Measurements from ENCODE around the gene DHX34. TPM values are rescaled to one million over a fixed set of nuclear protein-coding genes. Genes with fewer than 3 reads are reported as not detected.

The DHX34 gene
- total RNA-seq, 1 experiment from 2014 or later = 38.2 TPM

DNA sequence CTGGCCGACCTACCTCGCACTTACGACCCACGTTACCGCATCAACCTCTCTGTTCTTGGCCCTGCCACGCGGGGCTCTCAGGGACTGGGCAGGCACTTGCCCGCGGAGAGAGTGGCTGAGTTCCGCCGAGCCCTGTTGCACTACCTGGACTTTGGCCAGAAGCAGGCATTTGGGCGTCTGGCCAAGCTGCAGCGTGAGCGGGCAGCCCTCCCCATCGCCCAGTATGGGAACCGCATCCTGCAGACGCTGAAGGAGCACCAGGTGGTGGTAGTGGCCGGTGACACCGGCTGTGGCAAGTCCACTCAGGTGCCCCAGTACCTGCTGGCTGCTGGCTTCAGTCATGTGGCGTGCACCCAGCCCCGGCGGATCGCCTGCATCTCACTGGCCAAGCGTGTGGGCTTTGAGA, 4.2 kb downstream of the DHX34 start:
- H3K27ac ChIP-seq (ENCODE audit: insufficient read length, low read depth, low read length) = no peak overlapping the region
- H4K8ac ChIP-seq (replicated peaks; ENCODE audit: insufficient read length, low read depth, low read length) = no peak overlapping the region
- H3K79me2 ChIP-seq (ENCODE audit: insufficient read depth, low read length) = peaks cover 9% of the 10 kb centered on the region; the same call in 1 of the 2 replicates
- H2BK5ac ChIP-seq (ENCODE audit: insufficient read length, low read length) = no peak overlapping the region
- H4K5ac ChIP-seq (ENCODE audit: insufficient read length, low read depth, low read length) = no peak overlapping the region
- Mint-ChIP-seq H3K27ac (no peak overlapping the region; a peak in 1 of 7 replicates), H3K4me3 (no peak overlapping the region), H3K4me1 (peaks cover 26 to 31% of the 10 kb centered on the region in 2 experiments), H3K36me3 (ENCODE audit: insufficient read depth in 1 of 3, low read depth in 3 of 3) (peaks cover 61 to 85% (median 80%) of the 10 kb centered on the region in 3 experiments), H3K9me3 (peaks cover 0 to 3% of the 10 kb centered on the region in 2 experiments; a peak in 3 of 5 replicates), H3K27me3 (ENCODE audit: low read depth) (peaks cover 6% of the 10 kb centered on the region)
- no peaks in the 10 kb centered on the region for H3K9me3 ChIP-seq (ENCODE audit: control insufficient read depth, low read depth, low read length)
- H2BK15ac ChIP-seq (ENCODE audit: low read depth, low read length) = no peak overlapping the region
- no peak overlapping the region for H3T11ph ChIP-seq (ENCODE audit: low read length)
- H4K91ac ChIP-seq (ENCODE audit: insufficient read length, low read depth, low read length) = no peak overlapping the region
- no peak overlapping the region for H2BK120ac ChIP-seq (ENCODE audit: low read depth, low read length, poor library complexity, severe bottlenecking)
- no peak overlapping the region for H3K4me2 ChIP-seq (ENCODE audit: insufficient read depth, insufficient read length, low read length)
- no peak overlapping the region for H2AK5ac ChIP-seq (ENCODE audit: insufficient read length, low read length)
- H3K14ac ChIP-seq (ENCODE audit: insufficient read depth, low read length) = no peak overlapping the region; the same call in 1 of the 2 replicates
- no peaks in the 10 kb centered on the region for H4K20me1 ChIP-seq (ENCODE audit: control insufficient read depth, insufficient read depth, insufficient read length)
- H3K23me2 ChIP-seq (ENCODE audit: insufficient read length, low read depth, low read length, poor library complexity, severe bottlenecking) = peaks cover 6% of the 10 kb centered on the region
- no peak overlapping the region for H3K9ac ChIP-seq (ENCODE audit: extremely low read depth, insufficient read length, low read length)
- H3K23ac ChIP-seq (ENCODE audit: insufficient read length, low read depth, low read length) = no peak overlapping the region
- H2BK12ac ChIP-seq (ENCODE audit: insufficient read length, low read depth, low read length) = no peak overlapping the region
- peaks cover 14% of the 10 kb centered on the region for H3K79me1 ChIP-seq (ENCODE audit: insufficient read depth, low read depth, low read length, poor library complexity, severe bottlenecking)
- H3K4me1 ChIP-seq (ENCODE audit: insufficient read depth, low read length) = peaks cover 4% of the 10 kb centered on the region; the same call in 1 of the 2 replicates
- H2BK20ac ChIP-seq (ENCODE audit: low read depth, low read length, poor library complexity, severe bottlenecking) = no peak overlapping the region
- H3K18ac ChIP-seq (ENCODE audit: insufficient read length, low read depth, low read length) = no peak overlapping the region
- no peak overlapping the region for H3K4ac ChIP-seq (ENCODE audit: low read depth, low read length)
- TF ChIP-seq, protein P1, sequence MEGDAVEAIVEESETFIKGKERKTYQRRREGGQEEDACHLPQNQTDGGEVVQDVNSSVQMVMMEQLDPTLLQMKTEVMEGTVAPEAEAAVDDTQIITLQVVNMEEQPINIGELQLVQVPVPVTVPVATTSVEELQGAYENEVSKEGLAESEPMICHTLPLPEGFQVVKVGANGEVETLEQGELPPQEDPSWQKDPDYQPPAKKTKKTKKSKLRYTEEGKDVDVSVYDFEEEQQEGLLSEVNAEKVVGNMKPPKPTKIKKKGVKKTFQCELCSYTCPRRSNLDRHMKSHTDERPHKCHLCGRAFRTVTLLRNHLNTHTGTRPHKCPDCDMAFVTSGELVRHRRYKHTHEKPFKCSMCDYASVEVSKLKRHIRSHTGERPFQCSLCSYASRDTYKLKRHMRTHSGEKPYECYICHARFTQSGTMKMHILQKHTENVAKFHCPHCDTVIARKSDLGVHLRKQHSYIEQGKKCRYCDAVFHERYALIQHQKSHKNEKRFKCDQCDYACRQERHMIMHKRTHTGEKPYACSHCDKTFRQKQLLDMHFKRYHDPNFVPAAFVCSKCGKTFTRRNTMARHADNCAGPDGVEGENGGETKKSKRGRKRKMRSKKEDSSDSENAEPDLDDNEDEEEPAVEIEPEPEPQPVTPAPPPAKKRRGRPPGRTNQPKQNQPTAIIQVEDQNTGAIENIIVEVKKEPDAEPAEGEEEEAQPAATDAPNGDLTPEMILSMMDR (conservative IDR thresholded peaks at IDR 0.05) = no peak
- H3K27me3 ChIP-seq (ENCODE audit: insufficient read depth, low read length) = no peaks in the 10 kb centered on the region
- no peak for DNase-seq
- no CpG with 5 or more reads among the region's 24 CpGs for WGBS (ENCODE audit: extremely low coverage, insufficient read length, low lambda C conversion rate)
- H3K56ac ChIP-seq (ENCODE audit: insufficient read length, low read depth, low read length) = no peak overlapping the region
- no peak overlapping the region for H2AFZ ChIP-seq (ENCODE audit: low read length)
